Activated T-cell treated with anti-CD3 and anti-CD28 coated beads for 1 hour (primary cell): Measurements from ENCODE around the gene IGSF3.

ENCODE experiments used
- DNase-seq: peaks from one replicate; pipeline ENCODE4 v3.0.0-alpha.2; 2020; ENCODE audit warnings: low read depth

Gene IGSF3

GRCh38 chr1:116557323-116557878, 110.1 kb downstream of the IGSF3 start:
- DNase-seq = no peak

GRCh38 chr1:116556289-116557006, 111.1 kb downstream of the IGSF3 start:
- DNase-seq = peak; percentile 45

- DNase-seq = no peak
These were observed 112.6 kb downstream of the IGSF3 start for GRCh38 chr1:116554924-116555323.

DNA sequence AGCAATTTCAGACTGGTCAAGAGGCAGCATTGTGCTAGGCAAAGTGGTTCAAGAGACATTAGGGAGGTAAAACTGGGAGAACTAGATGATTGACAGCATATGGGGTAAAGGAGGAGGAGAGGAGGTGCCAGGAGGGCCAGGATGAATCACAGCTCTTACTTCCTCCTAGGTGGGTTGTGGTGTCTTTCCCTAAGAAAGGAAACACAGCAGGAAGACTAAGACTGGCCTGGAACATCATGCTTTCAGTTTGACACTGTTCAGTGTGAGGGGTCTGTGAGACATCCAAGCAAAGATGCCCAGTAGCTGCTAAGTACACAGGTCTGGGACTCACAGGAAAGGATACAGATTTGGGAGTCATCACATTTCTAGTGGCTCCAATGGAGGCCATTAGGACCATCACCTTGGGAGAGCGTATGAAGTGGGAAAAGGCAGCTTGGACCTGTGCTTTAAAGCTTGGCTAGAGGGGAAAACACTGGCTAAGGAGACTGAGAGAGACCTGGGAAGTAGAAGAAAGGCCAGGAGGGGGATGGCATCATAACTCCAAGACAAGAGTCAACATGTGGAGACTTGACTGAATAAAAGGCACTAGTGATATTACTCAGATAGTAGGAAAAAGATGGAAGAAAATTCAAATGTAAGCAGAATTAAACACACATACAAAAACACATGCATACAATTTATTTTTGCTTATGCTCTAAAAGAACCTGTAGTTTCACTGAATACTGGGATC, 114.0 kb downstream of the IGSF3 start:
- DNase-seq = no peak

DNA sequence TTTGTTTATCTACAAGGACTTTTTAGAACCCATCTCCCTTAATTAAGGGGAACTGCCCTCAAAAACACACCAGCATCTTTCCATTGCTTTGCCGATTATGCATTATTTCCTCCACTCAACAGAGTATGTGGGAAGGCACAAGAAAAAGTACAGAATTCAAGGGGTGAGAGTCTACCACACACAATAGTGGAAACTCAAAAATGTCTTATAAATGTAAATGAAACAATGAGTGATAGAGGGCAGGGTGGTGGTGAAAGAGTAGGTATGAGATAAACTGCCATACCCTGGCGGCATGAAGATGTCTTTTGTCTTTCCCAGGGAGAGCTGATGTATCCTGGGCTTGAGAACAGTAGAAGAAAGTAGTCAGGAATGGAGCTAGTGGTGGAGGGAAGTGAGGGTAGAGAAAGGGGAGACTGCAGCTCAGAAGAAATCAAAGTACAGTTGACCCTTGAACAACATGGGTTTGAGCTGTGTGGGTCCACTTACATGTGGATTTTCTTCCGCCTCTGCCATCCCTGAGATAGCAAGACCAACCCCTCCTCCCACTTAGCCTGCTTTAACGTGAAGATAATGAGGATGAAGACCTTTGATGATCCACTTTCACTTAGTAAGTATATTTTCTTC, 121.1 kb downstream of the IGSF3 start:
- DNase-seq = no peak

DNA sequence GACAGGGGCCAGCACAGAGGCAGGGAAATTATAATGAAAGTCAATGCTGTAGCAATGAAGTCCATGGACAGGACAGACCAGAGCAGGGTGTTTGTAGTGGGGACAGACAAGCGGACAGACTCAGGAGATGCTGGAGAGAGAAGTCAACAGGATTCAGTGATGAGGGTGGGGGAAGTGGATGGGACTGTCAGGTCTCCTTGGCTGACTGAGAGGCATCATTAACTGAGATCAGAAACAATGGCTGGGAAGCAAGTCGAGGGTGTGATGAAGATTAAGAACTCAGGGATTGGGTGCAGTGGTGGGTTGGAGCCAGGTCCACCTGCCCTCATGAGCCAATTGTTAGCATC, 122.2 kb downstream of the IGSF3 start:
- no peak for DNase-seq

- DNase-seq = no peak
These were observed 122.8 kb downstream of the IGSF3 start for GRCh38 chr1:116544588-116545358.

DNA sequence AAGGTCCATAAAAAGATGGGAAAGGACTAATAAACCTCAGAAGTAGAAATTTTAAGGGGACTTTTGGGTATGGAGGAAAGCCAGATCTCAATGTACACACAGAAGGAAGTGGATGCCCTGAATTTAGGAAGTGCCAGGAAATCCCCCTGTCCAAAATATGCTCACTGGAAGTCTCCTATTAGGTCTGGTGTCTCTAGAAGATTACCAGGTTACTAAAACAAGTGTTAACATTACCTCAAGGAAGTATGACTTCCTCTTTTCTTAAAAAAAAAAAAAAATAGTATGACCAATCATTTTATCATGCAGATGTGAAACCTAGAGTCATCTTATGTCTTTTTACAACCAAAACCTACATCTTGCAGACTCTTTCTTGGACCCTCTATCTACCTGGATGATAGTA, 127.4 kb downstream of the IGSF3 start:
- DNase-seq = no peak

DNA sequence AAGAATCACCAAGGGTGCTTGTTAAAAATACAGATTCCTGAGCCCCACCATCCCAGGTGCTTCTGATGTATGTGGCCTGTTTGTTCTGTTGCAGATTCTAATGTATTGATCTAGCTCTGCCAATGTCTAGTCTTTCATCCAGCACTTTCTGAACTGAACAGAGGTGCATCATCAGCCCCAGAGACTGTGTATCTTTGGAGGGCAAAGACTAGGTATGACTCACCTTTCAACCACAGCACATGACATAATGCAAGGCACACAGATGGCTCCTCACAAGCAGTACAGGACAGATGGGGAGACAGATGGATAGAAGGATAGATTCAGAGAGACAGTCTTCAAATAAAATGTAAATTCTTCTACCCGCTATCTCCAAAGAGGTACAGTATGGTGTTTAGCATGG, 129.0 kb downstream of the IGSF3 start:
- no peak for DNase-seq

DNA sequence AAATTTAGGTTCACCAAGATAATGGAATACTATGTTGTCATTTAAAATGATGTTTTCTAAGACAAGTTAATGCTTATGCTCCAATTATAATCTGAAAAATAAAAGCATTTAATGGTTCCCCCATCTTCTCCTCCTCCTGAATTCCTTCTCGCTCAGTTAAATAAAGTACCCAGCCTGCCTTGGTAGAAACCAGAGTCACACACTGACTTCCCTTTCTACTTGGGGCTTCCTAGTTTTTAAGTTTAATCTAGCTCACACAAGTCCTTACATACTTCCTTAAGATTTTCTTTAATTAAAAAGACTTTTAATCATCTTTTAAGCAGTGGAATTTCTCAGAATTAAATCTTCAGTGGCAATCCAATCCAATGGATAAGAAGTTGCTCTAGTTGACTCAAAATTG, 129.6 kb downstream of the IGSF3 start:
- no peak for DNase-seq

DNA sequence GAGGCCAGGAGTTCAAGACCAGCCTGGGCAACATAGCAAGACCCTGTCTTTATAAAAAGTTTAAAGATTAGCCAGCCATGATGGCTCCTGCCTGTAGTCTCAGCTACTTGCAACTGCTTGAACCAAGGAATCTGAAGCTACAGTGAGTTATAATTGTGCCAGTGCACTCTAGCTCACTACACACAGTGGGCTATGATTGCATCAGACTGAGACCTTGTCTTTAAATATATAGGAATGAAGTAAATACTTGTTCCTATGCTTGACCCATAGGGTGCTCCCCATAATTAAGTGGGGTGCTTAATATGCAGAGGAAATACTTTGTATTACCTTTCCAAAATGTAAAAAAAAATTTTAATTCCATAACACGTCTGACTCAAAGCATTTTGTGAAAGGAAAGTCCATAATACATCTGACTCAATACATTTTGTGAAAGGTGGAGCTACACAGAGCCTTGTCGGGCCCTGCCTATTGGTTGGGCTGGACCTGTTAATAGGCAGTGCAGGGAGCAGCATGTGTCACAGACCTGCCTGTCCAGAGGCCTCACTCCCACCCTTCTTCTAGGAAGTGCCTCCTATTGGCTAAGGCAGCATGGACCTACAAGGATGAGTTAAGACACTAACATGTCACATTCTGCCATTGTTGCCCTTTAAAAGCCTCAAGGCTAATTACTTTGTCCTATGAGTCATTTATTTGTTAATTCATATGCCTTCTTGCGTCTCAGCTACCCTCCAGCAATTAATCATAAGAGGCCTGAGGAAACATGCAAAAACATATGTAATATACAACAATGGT, 130.3 kb downstream of the IGSF3 start:
- no peak for DNase-seq

GRCh38 chr1:116534014-116534739, 133.4 kb downstream of the IGSF3 start:
- no peak for DNase-seq

GRCh38 chr1:116533429-116533820, 134.1 kb downstream of the IGSF3 start:
- no peak for DNase-seq

- DNase-seq = no peak
These were observed 134.7 kb downstream of the IGSF3 start for GRCh38 chr1:116532671-116533428.

DNA sequence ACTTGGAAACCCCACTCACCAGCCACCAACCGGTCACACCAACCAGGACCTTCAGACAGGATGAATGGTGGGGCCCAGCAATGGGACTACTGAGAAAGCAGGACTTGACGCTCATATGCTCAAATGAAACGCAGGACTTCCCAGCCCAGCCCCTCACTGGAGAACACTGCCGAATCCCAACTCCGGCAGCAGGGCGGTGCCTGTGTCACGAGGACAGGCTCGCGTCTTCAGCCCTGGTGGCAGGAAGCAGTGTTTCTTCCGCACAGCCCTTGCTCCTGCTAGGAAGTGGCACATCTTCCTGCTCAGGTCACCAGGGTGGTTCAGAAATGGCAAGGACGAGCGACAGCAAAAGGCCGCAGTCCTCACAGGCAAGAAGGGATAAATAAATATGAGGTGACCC, 135.6 kb downstream of the IGSF3 start:
- no peak for DNase-seq

- no peak for DNase-seq
These were observed 137.9 kb downstream of the IGSF3 start for GRCh38 chr1:116529681-116530080.

DNA sequence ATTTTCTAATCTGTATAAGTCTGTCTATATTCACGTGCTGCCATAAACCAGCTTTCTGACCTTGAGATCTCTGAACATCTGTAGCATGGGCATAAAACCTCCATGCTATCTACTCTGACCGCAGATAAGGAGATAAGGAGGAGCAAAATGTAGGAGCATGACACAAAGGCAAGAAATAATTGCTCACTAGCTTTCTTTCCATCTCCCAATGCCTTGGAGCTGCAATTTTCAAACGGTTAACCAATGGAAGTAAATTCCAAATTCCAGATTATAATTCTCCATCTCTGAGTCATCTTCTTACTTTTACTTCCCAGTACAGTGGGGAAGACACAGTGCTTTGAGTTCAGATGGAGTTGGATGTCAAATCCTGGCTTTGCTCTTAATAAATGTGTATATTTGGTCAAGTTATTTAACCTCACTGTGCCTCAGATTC, 138.3 kb downstream of the IGSF3 start:
- no peak for DNase-seq

DNA sequence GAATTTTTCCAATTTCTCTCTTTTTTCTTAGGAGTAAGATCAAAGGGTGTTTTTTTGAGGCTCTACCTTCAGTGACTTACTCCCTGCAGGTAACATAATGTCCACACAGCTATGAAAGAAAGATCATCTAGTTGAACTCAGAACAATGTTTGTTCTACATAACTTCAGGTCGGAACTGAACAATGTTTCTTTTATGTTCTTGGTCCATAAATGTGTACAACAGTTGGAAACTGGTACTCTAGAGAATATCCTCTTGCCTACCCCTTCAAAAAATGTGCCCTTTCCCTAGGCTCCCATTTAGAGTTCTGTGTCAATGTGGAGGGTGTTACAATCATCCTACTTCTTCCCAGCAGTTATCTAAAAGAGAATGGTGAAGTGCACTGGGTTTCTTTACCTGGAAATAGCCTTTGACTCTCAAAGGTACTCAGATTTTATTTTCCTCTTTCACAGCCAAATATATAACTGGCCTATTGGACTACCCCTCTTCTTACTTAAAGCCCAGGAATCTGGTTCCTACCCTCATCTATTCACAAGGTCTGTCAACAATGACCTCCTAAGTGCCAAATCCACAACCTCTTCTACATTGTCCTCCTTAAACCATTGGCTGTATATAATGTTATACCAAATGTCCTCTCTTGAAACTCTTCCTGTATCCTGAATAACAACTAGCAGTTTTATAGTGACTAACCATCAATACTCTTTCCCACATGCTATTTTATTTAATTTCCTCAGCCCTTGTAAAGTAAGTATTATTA, 139.0 kb downstream of the IGSF3 start:
- DNase-seq = no peak

DNA sequence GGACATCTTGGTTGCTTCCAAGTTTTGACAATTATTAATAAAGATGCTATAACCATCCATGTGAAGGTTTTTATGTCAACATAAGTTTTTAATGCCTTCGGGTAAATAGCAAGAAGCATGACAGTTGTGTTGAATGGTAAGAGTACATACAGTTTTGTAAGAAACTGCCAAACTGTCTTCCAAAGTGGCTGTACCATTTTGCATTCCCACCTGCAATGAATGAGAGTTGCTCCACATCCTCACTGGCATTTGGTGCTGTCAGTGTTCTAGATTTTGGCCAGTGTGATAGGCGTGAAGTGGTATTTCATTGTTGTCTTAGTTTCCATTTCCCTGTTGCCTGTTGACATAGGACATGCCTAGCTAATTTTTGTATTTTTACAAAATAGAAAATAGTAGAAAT, 142.1 kb downstream of the IGSF3 start:
- DNase-seq = no peak
